DND-41 (cell line): Measurements from ENCODE around the gene CHD6.

Experiments used
- CTCF ChIP-seq: IDR thresholded peaks from 2 replicates; pipeline ENCODE4 v1.5.1; 2012; ENCODE audit warnings: borderline replicate concordance, low read length, moderate library complexity, mild to moderate bottlenecking; ENCODE audit not compliant: poor library complexity, severe bottlenecking; ENCODE audit errors: extremely low read depth
- EZH2 ChIP-seq: IDR thresholded peaks from 3 replicates; pipeline ENCODE4 v1.6.1; 2012; ENCODE audit warnings: borderline replicate concordance, low read depth, mild to moderate bottlenecking, moderate library complexity, low read length, inconsistent platforms; ENCODE audit not compliant: severe bottlenecking

GRCh38 chr20:41443691-41444090 is 174.5 kb downstream of the CHD6 start:
- TF ChIP-seq EZH2 (no peak), CTCF (no peak)
